GM04503 (cell line): Measurements from ENCODE around the gene SERPINB6.
"Not testable (repeated sequence)": the region's sequence is repeated elsewhere in the genome, so short reads cannot be mapped to it uniquely, and the experiment has no call there.

ENCODE experiments used
- DNase-seq: peaks from one replicate; pipeline ENCODE4 v3.0.0-alpha.2; 2012; ENCODE audit warnings: low read depth

Gene SERPINB6

DNA sequence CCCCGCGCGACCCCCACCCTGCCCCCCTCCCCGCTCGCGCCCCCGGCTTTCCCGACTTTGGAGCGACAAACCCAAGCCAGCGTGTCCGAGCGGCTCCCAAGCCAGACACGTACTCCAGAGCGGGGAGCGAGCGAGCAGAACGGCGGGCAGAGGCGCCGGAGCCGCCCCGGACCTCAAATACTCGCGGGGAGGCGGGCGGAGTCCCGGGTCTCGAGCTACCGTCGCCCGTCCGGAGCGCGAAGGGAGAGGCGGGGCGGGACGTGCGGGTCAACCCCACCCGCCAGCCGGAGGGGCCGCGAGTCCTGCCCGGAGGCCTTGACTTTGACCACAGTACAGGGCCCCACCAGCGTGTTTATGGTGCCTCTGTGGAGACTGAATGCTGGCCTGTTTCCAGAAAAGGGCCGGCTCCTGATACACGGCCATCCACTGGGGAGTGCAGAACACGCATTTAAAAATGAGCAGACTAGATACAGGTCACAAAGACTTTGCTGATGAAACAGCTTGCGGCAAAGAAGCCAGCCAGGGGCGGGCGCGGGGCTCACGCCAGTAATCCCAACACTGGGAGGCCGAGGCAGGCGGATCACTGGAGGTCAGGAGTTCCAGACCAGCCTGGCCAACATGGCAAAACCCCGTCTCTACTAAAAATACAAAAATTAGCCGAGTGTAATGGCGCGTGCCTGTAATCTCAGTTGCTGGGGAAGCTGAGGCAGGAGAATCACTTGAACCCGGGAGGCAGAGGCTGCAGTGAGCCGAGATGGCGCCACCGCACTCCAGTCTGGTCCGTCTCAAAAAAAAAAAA is at the start of gene SERPINB6:
Gene SERPINB6 (minus strand): TSS at position 148 of the 799 bp plus-strand sequence. CDS start 12,235 bp downstream, outside the sequence.
- DNase-seq: no peak

DNA sequence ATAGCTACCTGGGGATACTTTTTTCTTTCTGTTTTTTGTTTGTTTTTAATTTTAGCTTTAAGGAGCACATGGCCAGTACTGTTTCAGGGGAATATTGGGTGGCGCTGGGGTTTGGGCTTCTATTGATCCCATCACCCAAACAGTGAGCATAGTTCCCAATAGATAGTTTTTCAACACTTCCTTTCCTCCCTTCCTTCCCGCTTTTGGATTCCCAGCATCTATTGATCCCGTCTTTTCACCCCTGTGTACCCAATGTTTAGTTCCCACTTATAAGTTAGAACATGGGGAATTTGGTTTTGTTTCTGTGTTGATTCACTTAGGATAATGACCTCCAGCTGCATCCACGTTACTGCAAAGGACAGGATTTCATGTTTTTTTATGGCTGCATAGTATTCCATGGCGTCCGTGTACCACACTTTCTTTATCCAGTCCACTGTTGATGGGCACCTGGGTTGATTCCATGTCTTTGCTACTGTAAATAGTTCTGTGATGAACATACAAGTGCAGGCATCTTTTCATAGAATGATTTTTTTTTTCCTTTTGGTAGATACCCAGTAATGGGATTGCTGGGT is 48.5 kb upstream of the SERPINB6 start:
- DNase-seq: no peak

DNA sequence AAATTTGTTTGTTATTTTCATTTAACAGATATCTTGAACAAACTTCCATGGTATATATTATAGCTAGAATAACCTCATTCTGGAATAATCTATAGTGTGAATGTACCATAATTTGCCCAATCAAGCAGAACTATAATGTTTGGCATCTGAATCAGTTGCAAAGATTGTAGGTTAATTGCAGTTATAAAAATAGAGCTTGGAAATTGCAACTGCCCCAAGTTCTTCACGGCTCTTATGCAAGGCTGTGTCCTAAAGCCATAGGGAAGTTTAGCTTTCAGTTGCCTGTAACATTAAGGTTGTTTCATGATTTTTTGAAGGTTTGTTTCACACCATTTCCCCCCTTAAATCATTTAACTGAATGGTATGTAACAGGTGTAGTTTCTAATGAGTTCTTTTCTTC is 47.7 kb upstream of the SERPINB6 start:
- no peak for DNase-seq

DNA sequence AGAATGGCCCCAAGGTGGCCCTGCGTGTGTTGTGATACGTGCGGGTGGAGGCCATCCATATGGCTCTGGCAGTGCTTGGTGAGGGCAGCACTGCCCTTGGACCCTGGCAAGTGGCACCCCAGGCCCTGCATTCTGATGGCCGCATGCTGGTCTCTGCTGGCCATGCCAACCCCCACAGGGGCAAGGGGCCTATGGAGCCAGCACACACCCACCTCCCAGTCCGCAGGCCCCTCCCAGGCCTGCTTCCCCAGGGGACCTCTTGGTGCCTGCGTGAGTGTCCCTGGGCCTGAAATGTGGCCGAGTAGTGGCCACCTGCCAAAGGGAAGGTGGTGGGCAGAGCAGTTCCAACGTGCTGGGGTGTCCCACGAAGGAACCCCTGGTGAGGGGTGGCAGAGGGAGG is 45.9 kb upstream of the SERPINB6 start:
- no peak for DNase-seq

DNA sequence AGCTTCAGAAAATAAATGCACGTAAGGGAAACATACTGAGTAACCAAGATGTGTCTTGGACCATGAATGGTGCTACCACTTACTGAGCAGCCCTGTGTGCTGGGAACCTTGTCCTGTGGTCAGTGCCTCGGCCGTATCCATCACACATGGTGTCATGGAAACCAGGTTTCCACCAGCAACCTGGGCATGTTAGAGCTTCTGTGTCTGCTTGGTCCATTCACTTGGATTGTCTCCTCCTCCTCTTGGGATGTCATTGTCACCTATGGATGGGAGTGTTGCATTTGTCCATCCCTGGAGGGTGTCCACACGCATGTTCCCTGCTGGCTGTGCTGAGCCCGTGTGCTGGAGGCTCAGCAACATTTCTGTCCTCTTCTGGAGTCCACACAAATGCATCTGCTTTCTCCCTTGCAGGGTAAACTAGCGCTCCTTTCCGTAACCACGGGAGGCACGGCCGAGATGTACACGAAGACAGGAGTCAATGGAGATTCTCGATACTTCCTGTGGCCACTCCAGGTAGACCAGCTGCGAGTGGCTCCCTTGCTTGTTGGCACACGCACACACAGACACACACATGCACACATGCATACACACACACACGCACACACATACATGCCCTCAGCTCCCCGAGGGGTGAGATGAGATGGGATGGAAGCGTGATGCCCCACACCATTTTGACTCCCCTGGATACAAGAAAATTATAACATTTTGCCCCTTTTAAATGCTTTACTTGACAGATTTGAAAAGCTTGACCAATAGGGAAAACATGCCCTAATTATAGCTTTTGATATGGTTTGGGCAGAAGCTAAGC is 45.3 kb upstream of the SERPINB6 start:
- DNase-seq: no peak

DNA sequence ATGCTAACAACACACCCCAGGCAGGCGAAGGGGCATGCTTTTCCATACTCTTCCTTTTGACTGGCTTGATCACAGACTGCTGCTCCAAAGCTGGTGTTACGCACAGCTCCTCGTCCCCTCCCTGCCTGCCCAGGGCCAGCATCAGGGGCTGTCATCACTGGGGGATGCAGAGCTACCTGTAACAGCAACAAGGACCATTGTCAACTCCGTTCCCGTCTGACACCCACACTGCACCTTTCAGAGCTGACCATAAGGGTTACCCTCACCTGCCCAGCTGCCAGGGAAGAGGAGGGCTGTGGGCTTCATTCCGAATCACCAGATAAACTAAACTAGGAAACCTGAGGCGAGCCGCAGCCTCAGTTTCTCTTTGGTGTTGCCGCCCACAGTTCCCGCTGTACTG is 43.8 kb upstream of the SERPINB6 start:
- no peak for DNase-seq

DNA sequence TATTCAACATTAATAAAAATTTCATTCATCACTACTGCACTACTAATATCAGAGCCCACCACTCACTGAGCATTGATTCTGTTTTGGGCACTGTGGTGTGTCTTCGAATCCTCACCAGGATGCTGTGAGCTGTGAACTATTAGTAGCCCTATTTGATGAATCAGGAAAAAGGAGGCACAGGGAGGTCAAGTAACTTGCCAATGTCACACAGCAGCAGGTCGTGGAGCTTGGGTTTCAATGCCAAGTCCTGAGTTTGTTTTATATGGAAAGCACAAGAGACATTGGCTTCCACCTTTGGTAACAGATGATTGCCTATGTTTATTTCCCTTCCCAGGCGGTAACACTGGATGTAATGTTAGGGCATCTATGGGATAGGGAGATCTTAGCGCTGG is 43.3 kb upstream of the SERPINB6 start:
- no peak for DNase-seq

DNA sequence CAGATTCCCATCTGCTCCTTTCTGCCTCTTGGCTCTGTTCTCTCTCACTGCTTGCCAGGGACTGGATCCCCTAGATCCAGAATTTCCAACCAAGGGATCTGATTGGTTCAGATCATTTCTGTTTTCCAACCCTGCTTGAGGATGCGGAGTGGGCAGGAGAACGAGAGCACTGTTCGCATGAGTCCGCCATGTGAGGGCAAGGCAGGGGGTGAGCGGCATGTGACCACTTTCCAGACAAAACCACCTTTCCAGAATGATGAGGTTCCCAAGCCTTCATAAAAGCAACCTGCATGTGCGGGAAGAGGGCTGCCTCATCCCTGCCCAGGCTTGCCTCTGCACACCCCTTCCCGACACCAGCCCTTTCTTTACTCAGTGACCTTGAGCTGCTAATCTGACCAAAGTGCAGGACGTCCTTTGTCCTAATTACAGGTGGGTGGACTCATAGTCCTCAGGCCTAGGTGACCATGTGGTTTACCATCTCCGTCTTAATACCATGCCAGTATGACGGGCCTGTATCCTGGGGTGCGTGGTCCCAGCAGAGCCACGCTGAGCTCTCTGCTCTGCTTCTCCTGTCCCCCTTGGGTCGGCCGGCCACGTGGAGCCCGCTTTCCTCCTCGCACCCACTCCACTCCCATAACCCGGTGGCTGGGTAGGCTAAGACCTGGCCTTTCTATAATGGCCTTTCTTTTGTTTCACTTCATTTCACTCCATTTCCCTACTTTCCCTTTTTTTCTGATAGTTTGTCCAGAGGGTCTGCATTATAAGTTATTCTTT is 42.7 kb upstream of the SERPINB6 start:
- DNase-seq: no peak

DNA sequence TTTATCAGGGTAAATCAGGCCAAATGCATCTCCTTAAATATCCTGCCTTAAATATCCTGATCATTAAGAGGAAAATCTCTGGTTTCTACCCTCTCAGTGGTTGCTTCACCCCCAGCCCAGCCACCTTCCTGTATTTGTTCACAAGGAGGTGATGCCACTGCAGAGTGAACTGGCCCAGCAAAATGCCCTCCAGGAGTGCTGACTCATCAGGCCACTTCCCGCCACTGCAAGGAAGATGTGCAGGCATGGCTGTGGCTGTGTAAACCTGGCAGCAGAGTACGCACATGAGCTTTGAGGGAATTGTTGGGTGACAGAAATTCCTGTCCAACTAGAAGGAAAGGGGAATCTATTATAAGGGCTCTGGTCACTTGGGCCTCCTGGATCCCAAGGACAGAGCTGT is 42.1 kb upstream of the SERPINB6 start:
- no peak for DNase-seq

DNA sequence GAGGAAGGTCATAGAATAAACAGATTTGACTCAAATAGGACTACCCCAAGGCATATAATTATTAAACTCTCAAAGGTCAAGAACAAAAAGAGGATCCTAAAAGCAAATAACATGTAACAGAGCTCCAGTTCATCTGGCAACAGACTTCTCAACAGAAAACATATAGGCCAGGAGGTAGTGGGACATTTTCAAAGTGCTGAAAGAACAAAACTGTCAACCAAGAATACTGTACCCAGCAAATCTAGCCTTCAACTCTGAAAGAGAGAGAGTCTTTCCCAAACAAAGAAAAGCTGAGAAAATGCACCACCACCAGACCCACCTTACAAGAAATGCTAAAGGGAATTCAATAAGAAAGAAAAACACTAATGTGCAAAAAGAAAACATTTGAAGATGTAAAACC is 40.2 kb upstream of the SERPINB6 start:
- no peak for DNase-seq

DNA sequence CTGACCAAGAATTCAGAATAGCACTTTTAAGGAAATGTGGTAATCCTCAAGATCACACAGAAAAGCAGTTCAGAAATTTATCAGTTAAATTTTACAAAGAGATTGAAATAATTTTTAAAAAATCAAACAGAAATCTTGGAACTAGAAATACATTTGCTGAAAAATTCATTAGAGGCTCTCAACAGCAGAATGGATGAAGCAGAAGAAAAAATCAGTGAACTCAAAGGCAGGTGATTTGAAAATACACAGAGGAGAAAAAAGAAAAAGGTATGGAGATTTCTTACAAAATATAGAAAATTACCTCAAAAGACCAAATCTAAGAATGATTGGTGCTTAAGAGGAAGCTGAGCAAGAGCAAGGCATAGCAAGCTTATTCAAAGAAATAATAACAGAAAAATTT is 39.8 kb upstream of the SERPINB6 start:
- no peak for DNase-seq

DNA sequence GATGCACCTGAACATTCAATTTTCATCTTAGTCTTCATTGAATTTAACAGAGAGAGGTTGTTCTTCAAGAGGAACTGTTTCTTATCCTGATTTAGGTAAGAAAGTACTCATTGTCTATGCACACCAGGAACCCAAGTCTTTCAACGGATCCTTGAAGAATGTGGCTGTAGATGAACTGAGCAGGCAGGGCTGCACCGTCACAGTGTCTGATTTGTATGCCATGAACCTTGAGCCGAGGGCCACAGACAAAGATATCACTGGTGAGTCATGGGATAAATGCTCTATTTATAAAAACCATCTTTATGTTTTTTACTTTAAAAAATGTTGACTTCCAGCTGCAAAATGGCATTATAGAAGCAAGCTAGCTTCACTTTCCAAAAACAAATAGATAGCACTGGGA is 38.6 kb upstream of the SERPINB6 start:
- DNase-seq: no peak

DNA sequence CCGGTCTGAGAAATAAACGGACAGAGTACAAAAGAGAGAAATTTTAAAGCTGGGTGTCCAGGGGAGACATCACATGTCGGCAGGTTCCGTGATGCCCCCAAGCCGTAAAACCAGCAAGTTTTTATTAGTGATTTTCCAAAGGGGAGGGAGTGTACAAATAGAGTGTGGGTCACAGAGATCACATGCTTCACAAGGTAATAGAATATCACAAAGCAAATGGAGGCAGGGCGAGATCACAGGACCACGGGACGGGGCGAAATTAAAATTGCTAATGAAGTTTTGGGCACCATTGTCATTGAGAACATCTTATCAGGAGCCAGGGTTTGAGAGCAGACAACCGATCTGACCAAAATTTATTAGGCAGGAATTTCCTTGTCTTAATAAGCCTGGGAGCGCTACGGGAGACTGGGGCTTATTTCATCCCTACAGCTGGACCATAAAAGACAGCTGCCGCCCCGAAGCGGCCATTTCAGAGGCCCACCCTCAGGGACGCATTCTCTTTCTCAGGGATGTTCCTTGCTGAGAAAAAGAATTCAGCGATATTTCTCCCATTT is 37.4 kb upstream of the SERPINB6 start:
- DNase-seq: not testable (repeated sequence)

DNA sequence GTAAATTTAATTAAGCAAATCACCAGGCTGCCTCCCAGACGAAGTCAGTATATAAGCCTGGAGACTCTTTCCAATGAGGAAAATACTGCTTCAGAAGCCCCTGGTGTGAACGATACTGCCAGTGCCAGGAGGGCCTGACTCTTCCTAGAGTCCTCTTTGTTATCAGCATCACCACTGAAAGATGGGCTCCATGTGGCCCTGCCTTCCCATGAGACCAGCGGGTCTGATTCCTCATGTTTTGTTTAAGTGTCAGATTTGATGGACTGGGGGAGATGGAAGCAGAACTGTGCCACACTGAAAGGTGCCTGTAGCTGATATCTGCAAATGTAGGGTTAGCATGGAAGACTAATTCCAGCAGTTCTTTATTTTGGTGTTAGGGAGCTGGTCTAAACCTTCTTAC is 36.2 kb upstream of the SERPINB6 start:
- DNase-seq: no peak

DNA sequence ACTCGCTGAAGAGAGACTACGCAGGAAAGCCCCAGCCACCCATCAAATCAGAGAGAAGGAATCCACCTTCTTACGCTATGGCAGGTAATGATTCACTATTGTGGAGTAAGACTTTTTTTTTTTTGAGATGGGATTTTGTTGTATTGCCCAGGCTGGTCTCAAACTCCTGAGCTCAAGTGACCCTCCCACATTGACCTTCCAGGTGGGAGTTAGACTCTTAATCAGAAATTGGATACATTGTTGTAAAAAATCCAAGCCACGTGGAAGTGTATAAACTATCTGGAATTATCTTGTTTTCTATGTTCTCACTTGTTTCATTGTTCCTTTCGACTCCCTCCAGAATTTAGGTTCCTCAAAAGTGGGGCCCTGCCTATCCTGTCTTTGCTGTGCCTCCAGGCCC is 35.1 kb upstream of the SERPINB6 start:
- DNase-seq: no peak

DNA sequence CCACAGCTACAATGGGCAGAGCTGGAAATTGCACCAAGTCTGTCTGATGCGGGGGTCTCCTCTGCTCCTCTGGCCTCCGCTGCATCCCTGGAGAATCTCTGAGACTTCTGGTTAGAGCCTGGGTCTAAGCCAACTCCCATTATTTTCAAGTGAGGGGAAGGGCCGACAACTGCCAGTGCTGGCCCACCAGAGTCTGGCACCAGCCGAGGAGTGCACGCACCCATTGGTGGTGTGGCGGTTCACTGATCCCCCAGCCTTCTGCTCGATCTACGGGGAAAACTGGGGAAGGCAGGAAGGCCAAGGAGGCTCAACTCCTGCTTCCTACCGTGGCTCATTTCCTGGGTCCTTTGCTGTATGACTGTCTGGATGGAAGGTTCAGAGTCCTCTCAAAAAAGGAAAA is 34.5 kb upstream of the SERPINB6 start:
- DNase-seq: no peak

DNA sequence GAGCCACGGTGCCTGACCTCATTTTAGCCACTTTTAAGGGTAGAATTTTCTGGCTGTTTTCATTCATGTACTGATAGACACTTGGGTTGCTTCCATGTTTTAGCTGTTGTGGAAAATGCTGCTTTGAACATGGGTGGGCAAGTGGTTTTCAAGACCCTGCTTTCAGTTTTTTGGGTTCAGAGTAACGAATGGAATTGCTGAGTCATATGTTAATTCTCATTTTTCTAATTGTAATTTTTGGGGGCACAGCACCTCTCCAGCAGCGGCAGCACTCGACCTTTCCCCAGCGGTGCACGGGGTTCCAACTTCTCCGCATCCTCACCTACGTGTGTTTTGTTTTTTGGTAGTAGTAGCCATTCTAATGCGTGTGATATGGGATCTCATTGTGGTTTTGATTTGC is 33.7 kb upstream of the SERPINB6 start:
- no peak for DNase-seq

DNA sequence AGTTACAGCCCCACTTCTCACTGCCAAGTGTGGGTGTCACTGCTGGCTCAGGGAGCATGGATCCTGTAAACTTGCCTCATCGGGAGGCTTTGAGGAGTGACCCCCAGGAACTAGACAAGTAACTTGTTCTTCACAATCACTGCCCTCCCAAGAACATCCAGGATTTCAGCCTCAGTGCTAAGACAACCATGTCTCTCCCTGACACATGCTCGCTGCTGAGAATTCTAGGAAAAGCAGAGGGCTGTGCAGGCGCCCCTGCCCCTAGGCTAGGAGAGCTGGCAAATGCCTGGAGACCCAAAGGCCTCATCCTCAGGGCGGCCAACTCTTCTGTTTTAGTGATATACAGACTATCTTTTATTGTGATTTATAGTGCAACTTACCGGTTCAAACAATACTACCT is 31.9 kb upstream of the SERPINB6 start:
- not testable (repeated sequence) for DNase-seq

DNA sequence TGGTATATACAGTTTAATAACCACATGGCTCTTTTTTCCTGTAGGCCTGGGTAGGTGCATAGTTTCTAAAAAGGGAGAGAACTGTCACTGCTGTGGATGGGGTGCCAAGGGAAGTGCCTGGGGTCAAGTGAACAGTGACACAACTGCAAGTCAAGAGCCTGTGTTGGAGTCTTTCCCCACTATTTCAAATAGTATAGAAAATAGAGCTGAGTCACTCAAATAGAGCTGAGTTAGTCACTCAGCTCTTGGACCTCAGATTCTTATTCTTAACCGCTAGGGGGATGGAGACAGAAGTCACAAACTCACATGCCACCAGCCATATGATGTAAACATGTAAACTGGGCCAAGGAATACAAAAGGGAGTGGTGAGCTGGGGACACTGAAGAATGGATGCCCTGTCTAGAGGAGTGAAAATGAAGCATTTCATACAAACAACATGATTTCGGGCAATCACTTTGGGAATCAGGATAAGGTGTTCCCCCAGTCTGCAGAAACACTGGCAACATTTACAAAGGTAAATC is 30.5 kb upstream of the SERPINB6 start:
- peak; percentile 69 for DNase-seq

DNA sequence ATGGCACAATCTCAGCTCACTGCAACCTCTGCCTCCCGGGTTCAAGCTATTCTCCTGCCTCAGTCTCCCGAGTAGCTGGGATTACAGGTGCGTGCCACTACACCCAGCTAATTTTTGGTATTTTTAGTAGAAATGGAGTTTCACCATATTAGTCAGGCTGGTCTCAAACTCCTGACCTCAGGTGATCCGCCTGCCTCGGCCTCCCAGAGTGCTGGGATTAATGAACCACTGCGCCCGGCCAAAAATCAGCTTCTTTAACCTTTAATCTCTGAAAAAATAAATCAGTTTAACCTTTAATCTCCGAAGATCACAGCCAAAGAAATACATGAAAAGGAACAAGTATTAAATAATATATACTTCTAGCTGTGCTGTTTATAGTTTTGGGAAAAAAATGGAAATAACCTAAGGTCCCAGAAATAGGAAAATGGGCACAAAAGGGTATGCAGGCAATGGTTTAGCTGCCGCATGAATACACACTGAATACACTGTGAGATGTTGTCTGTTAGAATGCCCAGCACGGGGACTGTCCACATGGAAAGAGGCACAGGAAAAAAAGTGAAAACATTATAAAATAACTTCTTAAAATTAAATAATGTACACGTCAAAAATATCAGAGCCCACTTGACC is 29.9 kb upstream of the SERPINB6 start:
- DNase-seq: no peak
